Hepatocyte (in vitro differentiated cells): ENCODE data around the gene TRAF3. TPM values are rescaled to one million over a fixed set of nuclear protein-coding genes. Genes with fewer than 3 reads are reported as not detected.

Experiments used
- DNase-seq: peaks from one replicate; pipeline ENCODE4 v3.0.0-alpha.2; 2016; ENCODE audit warnings: low spot score
- H2AFZ ChIP-seq: fragments of 200-600 bp; sonication (generic); 2 replicates; pipeline ENCODE4 v1.6.0; 2016; ENCODE audit warnings: antibody characterized with exemption, mild to moderate bottlenecking
- H3K27ac ChIP-seq: fragments of 200-600 bp; sonication (generic); 2 replicates; pipeline ENCODE4 v1.5.1; 2016; ENCODE audit warnings: mild to moderate bottlenecking
- H3K27me3 ChIP-seq: fragments of 200-600 bp; sonication (generic); 2 replicates; pipeline ENCODE4 v1.6.1; 2016
- H3K36me3 ChIP-seq: fragments of 200-600 bp; sonication (generic); replicated peaks from 2 replicates; pipeline ENCODE4 v1.5.1; 2016; ENCODE audit warnings: low read depth; ENCODE audit not compliant: insufficient read depth
- H3K4me1 ChIP-seq: fragments of 200-600 bp; sonication (generic); 2 replicates; pipeline ENCODE4 v1.5.1; 2016; ENCODE audit warnings: mild to moderate bottlenecking, moderate library complexity; ENCODE audit not compliant: insufficient read depth
- H3K4me2 ChIP-seq: fragments of 200-600 bp; sonication (generic); 2 replicates; pipeline ENCODE4 v1.6.0; 2016
- H3K4me3 ChIP-seq: fragments of 200-600 bp; sonication (generic); 2 replicates; pipeline ENCODE4 v1.5.1; 2016; ENCODE audit warnings: mild to moderate bottlenecking
- H3K79me2 ChIP-seq: fragments of 200-600 bp; sonication (generic); 2 replicates; pipeline ENCODE4 v1.6.0; 2017; ENCODE audit warnings: mild to moderate bottlenecking
- H3K9me2 ChIP-seq: fragments of 200-600 bp; sonication (generic); replicated peaks from 2 replicates; pipeline ENCODE4 v1.6.0; 2017; ENCODE audit warnings: mild to moderate bottlenecking; ENCODE audit not compliant: insufficient read depth
- H3K9me3 ChIP-seq: fragments of 200-600 bp; sonication (generic); 2 replicates; pipeline ENCODE4 v1.5.1; 2016; ENCODE audit warnings: low read depth, mild to moderate bottlenecking
- H4K20me1 ChIP-seq: fragments of 200-600 bp; sonication (generic); 2 replicates; pipeline ENCODE4 v1.6.0; 2016; ENCODE audit warnings: mild to moderate bottlenecking; ENCODE audit not compliant: insufficient read depth, poor library complexity, severe bottlenecking
- CTCF ChIP-seq: fragments of 200-600 bp; sonication (generic); IDR thresholded peaks from 2 replicates; pipeline ENCODE4 v1.5.1; 2016; ENCODE audit warnings: antibody characterized with exemption, mild to moderate bottlenecking; ENCODE audit not compliant: poor library complexity
- EZH2 ChIP-seq: fragments of 200-600 bp; sonication (generic); IDR thresholded peaks from 2 replicates; pipeline ENCODE4 v1.6.1; 2016; ENCODE audit warnings: antibody characterized with exemption, mild to moderate bottlenecking, borderline replicate concordance
- EZH2phosphoT487 ChIP-seq: fragments of 200-600 bp; sonication (generic); IDR thresholded peaks from one replicate; pipeline ENCODE4 v1.6.1; 2018; ENCODE audit warnings: antibody characterized with exemption, mild to moderate bottlenecking, low read depth, moderate library complexity; ENCODE audit not compliant: unreplicated experiment, severe bottlenecking
- whole genome bisulfite sequencing: methylation state at CpG from one replicate; pipeline ENCODE4 v1.1.6; 2016; ENCODE audit warnings: low lambda C conversion rate; ENCODE audit errors: missing lambda C conversion rate; 5-methylcytosine and 5-hydroxymethylcytosine counted together
- polyA plus RNA-seq: library from polyadenylated mRNA; unstranded; fragments of >200 nt; fragmentation: Nextera tagmentation; extraction: Ambion mirVana; gene quantifications from 2 replicates; pipeline ENCODE4 v1.2.1, GENCODE V29; 2016
- total RNA-seq: library from RNA; depleted of rRNA; stranded (reverse); fragments of >200 nt; gene quantifications from 2 replicates; pipeline ENCODE4 v1.2.3, GENCODE V29; 2014

The TRAF3 gene
- total and polyA plus RNA-seq, 2 experiments from 2014 or later = 8.0 to 15.8 TPM

DNA sequence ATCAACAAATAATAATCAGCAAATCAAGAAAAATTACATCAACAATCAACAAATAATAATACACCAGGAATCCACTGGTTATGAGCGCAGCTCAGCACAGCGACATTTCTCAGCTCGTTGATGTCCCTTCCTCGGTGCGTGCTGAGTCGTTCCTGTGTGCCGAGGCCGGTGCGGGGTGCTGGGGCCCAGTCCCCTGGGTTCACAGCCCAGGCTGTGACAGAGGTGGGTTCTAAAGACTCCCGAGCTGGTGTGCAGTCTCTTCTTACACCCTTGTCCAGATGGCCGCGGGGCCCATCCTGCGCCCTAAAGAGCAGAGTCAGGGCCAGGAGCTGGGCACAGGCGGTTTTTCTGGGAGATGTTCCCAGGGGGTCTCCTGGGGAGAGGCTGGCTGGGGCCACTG, 26.9 kb upstream of the TRAF3 start:
- Histone ChIP-seq H3K36me3 (no peaks in the 10 kb centered on the region), H3K79me2 (no peaks in the 10 kb centered on the region), H3K4me1 (no peaks in the 10 kb centered on the region), H3K4me2 (no peak overlapping the region), H3K9me2 (no peaks in the 10 kb centered on the region), H3K27ac (no peak overlapping the region), H3K9me3 (no peaks in the 10 kb centered on the region), H3K4me3 (no peak overlapping the region), H3K27me3 (no peaks in the 10 kb centered on the region), H2AFZ (no peak overlapping the region), H4K20me1 (no peaks in the 10 kb centered on the region)
- WGBS = 95% methylated on average over 14 of the region's 14 CpGs
- DNase-seq = no peak
- no peak for TF ChIP-seq EZH2
- TF ChIP-seq CTCF = no peak
- TF ChIP-seq EZH2phosphoT487 = no peak

DNA sequence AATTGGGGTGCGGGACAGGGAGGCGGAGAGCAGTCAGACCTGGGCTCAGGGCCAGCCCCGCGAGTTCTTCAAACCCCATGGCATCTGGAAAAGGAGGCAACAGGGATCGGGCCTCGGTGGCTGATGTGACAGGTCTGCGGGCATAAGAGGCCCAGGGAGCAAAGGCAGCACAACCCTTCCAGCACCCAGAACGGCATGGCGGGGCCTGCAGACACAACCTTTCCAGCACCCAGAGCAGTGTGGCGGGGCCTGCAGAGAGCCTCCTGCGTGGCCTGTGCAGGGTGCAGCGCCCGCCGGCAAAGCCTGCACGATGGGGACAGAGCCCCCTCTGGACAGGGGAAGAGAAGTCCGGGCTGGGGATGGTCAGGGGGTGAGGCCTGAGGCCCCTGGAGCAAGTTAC, 26.2 kb upstream of the TRAF3 start:
- Histone ChIP-seq H4K20me1 (no peaks in the 10 kb centered on the region), H3K36me3 (no peaks in the 10 kb centered on the region), H3K27me3 (no peaks in the 10 kb centered on the region), H3K9me3 (no peaks in the 10 kb centered on the region), H3K4me3 (no peak overlapping the region), H3K9me2 (no peaks in the 10 kb centered on the region), H2AFZ (no peak overlapping the region), H3K4me1 (no peaks in the 10 kb centered on the region), H3K79me2 (no peaks in the 10 kb centered on the region), H3K4me2 (no peak overlapping the region), H3K27ac (no peak overlapping the region)
- TF ChIP-seq CTCF (no peak), EZH2 (no peak), EZH2phosphoT487 (no peak)
- no peak for DNase-seq
- 96% methylated on average over 16 of the region's 16 CpGs for WGBS

DNA sequence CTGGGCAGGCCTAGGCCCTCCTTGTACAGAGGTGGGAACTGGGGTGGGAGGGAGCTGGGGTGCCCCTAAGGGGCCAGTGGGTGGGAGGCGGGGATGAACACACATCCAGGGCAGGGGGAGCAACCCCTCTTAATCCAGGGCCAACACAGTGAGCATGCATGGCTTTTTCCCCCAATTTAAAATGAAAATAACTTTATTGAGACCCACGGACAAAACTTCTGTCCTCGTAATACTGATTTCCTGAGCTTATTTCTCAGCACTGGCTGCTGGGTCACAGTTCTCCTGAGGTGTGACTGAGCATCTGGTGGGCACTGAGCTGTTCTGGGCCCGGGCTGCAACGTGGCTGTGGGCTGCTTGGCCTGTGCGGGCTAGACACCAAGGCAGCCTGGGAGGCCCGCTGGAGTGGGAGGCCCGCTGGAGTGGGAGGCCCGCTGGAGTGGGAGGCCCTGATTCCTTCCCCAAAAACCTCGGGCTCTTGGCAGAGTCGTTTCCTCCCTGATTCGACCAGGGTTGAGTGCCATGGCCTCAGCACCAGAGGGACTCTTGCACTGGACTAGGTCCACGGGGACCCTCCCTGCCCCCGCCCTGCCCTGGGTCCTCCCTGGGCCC, 24.9 kb upstream of the TRAF3 start:
- H3K79me2 ChIP-seq = no peaks in the 10 kb centered on the region
- H2AFZ ChIP-seq = no peak overlapping the region
- no peak overlapping the region for H3K27ac ChIP-seq
- H3K9me2 ChIP-seq = no peaks in the 10 kb centered on the region
- H3K4me2 ChIP-seq = no peak overlapping the region
- no peaks in the 10 kb centered on the region for H3K27me3 ChIP-seq
- DNase-seq = no peak
- no peaks in the 10 kb centered on the region for H3K9me3 ChIP-seq
- 85% methylated on average over 12 of the region's 14 CpGs for WGBS
- H3K4me1 ChIP-seq = no peaks in the 10 kb centered on the region
- H3K4me3 ChIP-seq = no peak overlapping the region
- H4K20me1 ChIP-seq = no peaks in the 10 kb centered on the region
- no peaks in the 10 kb centered on the region for H3K36me3 ChIP-seq
- no peak for TF ChIP-seq EZH2phosphoT487
- TF ChIP-seq EZH2 = no peak
- no peak for TF ChIP-seq CTCF
